ENCODE results near the gene SRCIN1. TPM values are rescaled to one million over a fixed set of nuclear protein-coding genes. Genes with fewer than 3 reads are reported as not detected.

The SRCIN1 gene
- total RNA-seq, 1 experiment from 2014 or later: 2.3 TPM

GRCh38 chr17:38620551-38621277, 15.0 kb upstream of the SRCIN1 start:
- Histone ChIP-seq H3K36me3 (replicated peaks; ENCODE audit: control insufficient read depth, insufficient read depth, low read length) (no peaks in the 10 kb centered on the region), H3K27me3 (ENCODE audit: control insufficient read depth, insufficient read depth, low read length) (no peaks in the 10 kb centered on the region), H3K4me3 (ENCODE audit: insufficient read depth, low read depth, low read length) (no peak overlapping the region)
- no peak for DNase-seq

DNA sequence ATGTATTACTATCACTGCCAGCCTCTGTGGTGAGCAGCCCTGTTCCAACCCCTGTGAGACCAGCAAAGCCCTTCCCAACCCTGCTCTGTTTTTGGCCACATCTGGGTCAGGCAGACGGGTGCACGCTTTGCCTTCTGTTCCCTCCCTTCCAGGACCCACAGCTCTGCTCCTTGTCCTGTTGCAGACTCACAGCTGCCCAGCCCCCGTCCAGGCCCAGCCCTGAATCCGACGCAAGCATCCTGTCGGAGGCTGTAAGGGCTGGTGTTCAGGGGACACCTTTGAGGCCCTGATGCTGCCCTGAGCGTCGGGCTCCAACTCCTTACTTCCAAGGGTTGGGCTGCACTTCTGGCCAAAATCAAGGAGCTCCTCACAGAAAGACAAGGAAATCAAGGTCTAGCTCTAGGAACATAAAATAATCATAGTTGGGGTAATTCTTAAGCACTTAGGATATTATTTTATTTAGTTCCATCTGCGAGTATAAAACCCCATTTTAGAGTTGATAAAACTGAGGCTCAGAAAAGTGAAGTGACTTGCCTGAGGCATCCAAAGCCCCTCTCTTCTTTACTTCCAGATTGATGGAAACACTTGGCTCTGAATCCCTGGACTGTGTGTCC, 14.3 kb upstream of the SRCIN1 start:
- Histone ChIP-seq H3K36me3 (replicated peaks; ENCODE audit: control insufficient read depth, insufficient read depth, low read length) (no peaks in the 10 kb centered on the region), H3K4me3 (ENCODE audit: insufficient read depth, low read depth, low read length) (no peak overlapping the region), H3K27me3 (ENCODE audit: control insufficient read depth, insufficient read depth, low read length) (no peaks in the 10 kb centered on the region)
- peak; percentile 41 for DNase-seq

GRCh38 chr17:38619451-38619795, 13.7 kb upstream of the SRCIN1 start:
- H3K36me3 ChIP-seq (replicated peaks; ENCODE audit: control insufficient read depth, insufficient read depth, low read length): no peaks in the 10 kb centered on the region
- DNase-seq: peak; percentile 12
- H3K4me3 ChIP-seq (ENCODE audit: insufficient read depth, low read depth, low read length): no peak overlapping the region

GRCh38 chr17:38617967-38618760, 12.4 kb upstream of the SRCIN1 start:
- no peak overlapping the region for H3K4me3 ChIP-seq (ENCODE audit: insufficient read depth, low read depth, low read length)
- H3K36me3 ChIP-seq (replicated peaks; ENCODE audit: control insufficient read depth, insufficient read depth, low read length): no peaks in the 10 kb centered on the region
- no peaks in the 10 kb centered on the region for H3K27me3 ChIP-seq (ENCODE audit: control insufficient read depth, insufficient read depth, low read length)
- peak; percentile 22 for DNase-seq

More at GRCh38 chr17:38619451-38619795, 13.7 kb upstream of the SRCIN1 start:
- H3K27me3 ChIP-seq (ENCODE audit: control insufficient read depth, insufficient read depth, low read length): no peaks in the 10 kb centered on the region

DNA sequence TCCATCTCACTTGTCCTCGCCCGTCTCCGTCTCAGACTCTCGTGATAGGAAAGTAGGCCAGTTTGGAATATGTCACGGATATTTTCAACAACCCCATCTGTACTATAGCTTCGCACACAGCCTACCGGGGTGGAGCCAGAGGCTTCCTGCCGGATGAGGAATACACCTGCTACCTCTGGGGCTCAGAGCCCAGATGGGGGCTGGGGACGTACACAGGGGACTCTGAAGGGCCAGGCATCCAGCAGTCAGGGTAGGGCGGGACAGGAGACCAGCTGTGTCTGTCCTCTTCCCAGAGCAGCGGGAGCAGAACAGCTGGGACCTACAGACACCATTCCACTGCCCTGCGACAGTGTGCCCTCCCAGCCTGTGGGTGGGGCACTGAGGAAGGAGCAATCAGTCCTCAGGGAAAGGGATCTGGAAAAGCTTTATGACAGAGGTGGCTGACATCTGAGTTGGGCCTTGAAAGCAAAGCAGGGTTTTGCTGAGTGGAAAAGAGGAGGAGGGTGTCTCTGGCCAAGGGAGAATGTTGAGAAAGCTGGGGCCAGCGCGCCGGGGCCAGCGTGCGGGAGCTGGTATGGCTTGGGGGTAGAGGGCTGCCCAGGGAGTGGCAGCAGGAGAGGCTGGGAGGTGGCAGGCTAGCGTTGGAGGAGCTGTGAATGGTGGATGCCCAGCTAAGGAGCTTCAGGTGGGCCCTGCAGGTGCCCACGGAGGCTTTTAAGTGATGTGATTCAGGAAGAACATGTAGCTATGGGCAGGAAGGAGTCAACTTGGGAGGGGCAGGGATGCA, 11.5 kb upstream of the SRCIN1 start:
- H3K4me3 ChIP-seq (ENCODE audit: insufficient read depth, low read depth, low read length): no peak overlapping the region
- no peaks in the 10 kb centered on the region for H3K36me3 ChIP-seq (replicated peaks; ENCODE audit: control insufficient read depth, insufficient read depth, low read length)
- no peaks in the 10 kb centered on the region for H3K27me3 ChIP-seq (ENCODE audit: control insufficient read depth, insufficient read depth, low read length)
- DNase-seq: peak; percentile 67

- peak; percentile 28 for DNase-seq
- H3K27me3 ChIP-seq (ENCODE audit: control insufficient read depth, insufficient read depth, low read length): no peaks in the 10 kb centered on the region
- H3K36me3 ChIP-seq (replicated peaks; ENCODE audit: control insufficient read depth, insufficient read depth, low read length): no peaks in the 10 kb centered on the region
- H3K4me3 ChIP-seq (ENCODE audit: insufficient read depth, low read depth, low read length): no peak overlapping the region
Measured at GRCh38 chr17:38616361-38616760, 10.6 kb upstream of the SRCIN1 start.

GRCh38 chr17:38613981-38614779, 8.4 kb upstream of the SRCIN1 start:
- no peak overlapping the region for H3K4me3 ChIP-seq (ENCODE audit: insufficient read depth, low read depth, low read length)
- peak; percentile 25 for DNase-seq
- H3K36me3 ChIP-seq (replicated peaks; ENCODE audit: control insufficient read depth, insufficient read depth, low read length): no peaks in the 10 kb centered on the region
- H3K27me3 ChIP-seq (ENCODE audit: control insufficient read depth, insufficient read depth, low read length): no peaks in the 10 kb centered on the region

GRCh38 chr17:38613525-38613980, 7.8 kb upstream of the SRCIN1 start:
- no peaks in the 10 kb centered on the region for H3K27me3 ChIP-seq (ENCODE audit: control insufficient read depth, insufficient read depth, low read length)
- no peak overlapping the region for H3K4me3 ChIP-seq (ENCODE audit: insufficient read depth, low read depth, low read length)
- no peaks in the 10 kb centered on the region for H3K36me3 ChIP-seq (replicated peaks; ENCODE audit: control insufficient read depth, insufficient read depth, low read length)
- DNase-seq: no peak

- Histone ChIP-seq H3K36me3 (replicated peaks; ENCODE audit: control insufficient read depth, insufficient read depth, low read length) (no peaks in the 10 kb centered on the region), H3K4me3 (ENCODE audit: insufficient read depth, low read depth, low read length) (no peak overlapping the region), H3K27me3 (ENCODE audit: control insufficient read depth, insufficient read depth, low read length) (peaks cover 12% of the 10 kb centered on the region)
- no peak for DNase-seq
Measured at GRCh38 chr17:38611872-38612376, 6.2 kb upstream of the SRCIN1 start.

DNA sequence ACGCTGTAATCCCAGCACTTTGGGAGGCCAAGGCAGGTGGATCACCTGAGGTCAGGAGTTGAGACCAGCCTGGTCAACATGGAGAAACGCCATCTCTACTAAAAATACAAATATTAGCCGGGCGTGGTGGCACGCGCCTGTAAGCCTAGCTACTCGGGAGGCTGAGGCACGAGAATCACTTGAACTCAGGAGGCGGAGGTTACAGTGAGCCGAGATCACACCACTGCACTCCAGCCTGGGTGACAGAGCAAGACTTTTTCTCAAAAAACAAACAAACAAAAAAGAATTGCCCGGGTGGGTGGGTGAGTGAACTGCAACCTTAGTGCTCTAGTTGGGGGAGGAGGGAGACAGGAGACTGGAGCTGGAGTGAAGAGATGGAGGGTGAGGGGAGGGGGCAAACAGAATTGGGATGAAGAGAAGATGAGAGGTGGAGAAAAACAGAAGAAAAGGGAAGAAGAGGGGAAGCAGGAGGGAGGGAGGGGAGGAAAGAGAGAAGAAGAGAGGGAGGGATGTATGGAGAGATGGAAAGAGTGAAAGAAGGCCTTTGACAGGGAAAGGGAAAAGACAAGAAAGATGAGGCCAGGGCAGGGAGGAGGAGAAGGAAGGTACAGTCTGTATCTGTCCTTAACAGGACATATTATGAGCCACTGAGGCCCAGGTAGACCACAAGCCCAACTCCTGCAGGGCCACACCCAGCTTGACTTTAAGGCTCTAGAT, 5.5 kb upstream of the SRCIN1 start:
- no peak for DNase-seq
- peaks cover 16% of the 10 kb centered on the region for H3K27me3 ChIP-seq (ENCODE audit: control insufficient read depth, insufficient read depth, low read length)
- H3K36me3 ChIP-seq (replicated peaks; ENCODE audit: control insufficient read depth, insufficient read depth, low read length): no peaks in the 10 kb centered on the region
- no peak overlapping the region for H3K4me3 ChIP-seq (ENCODE audit: insufficient read depth, low read depth, low read length)

- Histone ChIP-seq H3K27me3 (ENCODE audit: control insufficient read depth, insufficient read depth, low read length) (peaks cover 22% of the 10 kb centered on the region), H3K36me3 (replicated peaks; ENCODE audit: control insufficient read depth, insufficient read depth, low read length) (no peaks in the 10 kb centered on the region), H3K4me3 (ENCODE audit: insufficient read depth, low read depth, low read length) (peak overlapping the region; percentile 16; the same call in 1 of the 2 replicates)
- peak; percentile 88 for DNase-seq
Measured at GRCh38 chr17:38609280-38610031, 3.7 kb upstream of the SRCIN1 start.

- no peaks in the 10 kb centered on the region for H3K36me3 ChIP-seq (replicated peaks; ENCODE audit: control insufficient read depth, insufficient read depth, low read length)
- H3K27me3 ChIP-seq (ENCODE audit: control insufficient read depth, insufficient read depth, low read length): peaks cover 30% of the 10 kb centered on the region
- DNase-seq: peak; percentile 43
- no peak overlapping the region for H3K4me3 ChIP-seq (ENCODE audit: insufficient read depth, low read depth, low read length)
Measured at GRCh38 chr17:38608648-38609047, 2.9 kb upstream of the SRCIN1 start.

Data from H7 (cell line).